Measurements from ENCODE around the gene FILIP1L.

Gene FILIP1L

GRCh38 chr3:100144255-100144866 is 30.1 kb upstream of the FILIP1L start:
- peaks cover 23 to 44% of the 10 kb centered on the region in 2 donors for H3K36me3 Mint-ChIP-seq
- DNase-seq (peak; percentile 9), ATAC-seq (replicated peaks) (peak; percentile 87 to 96)
- no peaks in the 10 kb centered on the region for H3K27me3 Mint-ChIP-seq
- peaks cover 6 to 10% of the 10 kb centered on the region in 2 donors for H3K9me3 Mint-ChIP-seq
- peak overlapping the region; percentile 56 for H3K27ac Mint-ChIP-seq
- H3K4me3 Mint-ChIP-seq: no peak overlapping the region
- peaks cover 7 to 11% of the 10 kb centered on the region in 2 donors for H3K4me1 Mint-ChIP-seq

- no peak overlapping the region for H3K4me3 Mint-ChIP-seq
- ATAC-seq (replicated peaks) (no peak), DNase-seq (no peak)
- peaks cover 6 to 10% of the 10 kb centered on the region in 2 donors for H3K9me3 Mint-ChIP-seq
- H3K27me3 Mint-ChIP-seq: no peaks in the 10 kb centered on the region
- no peak overlapping the region for H3K27ac Mint-ChIP-seq
- H3K4me1 Mint-ChIP-seq: peaks cover 7 to 11% of the 10 kb centered on the region in 2 donors
- H3K36me3 Mint-ChIP-seq: peaks cover 18 to 54% of the 10 kb centered on the region in 2 donors
Measured at GRCh38 chr3:100141586-100141985, 27.3 kb upstream of the FILIP1L start.

GRCh38 chr3:100140976-100141375 is 26.7 kb upstream of the FILIP1L start:
- no peak for ATAC-seq (replicated peaks)
- peaks cover 6 to 10% of the 10 kb centered on the region in 2 donors for H3K9me3 Mint-ChIP-seq

GRCh38 chr3:100136921-100137320 is 22.6 kb upstream of the FILIP1L start:
- Mint-ChIP-seq H3K4me1 (no peaks in the 10 kb centered on the region), H3K4me3 (no peak overlapping the region), H3K9me3 (peaks cover 0 to 4% of the 10 kb centered on the region in 2 donors), H3K27ac (no peak overlapping the region), H3K27me3 (no peaks in the 10 kb centered on the region), H3K36me3 (peaks cover 11 to 31% of the 10 kb centered on the region in 2 donors)
- DNase-seq: no peak
- ATAC-seq (replicated peaks): no peak

More at GRCh38 chr3:100140976-100141375, 26.7 kb upstream of the FILIP1L start:
- Mint-ChIP-seq H3K27me3 (no peaks in the 10 kb centered on the region), H3K27ac (no peak overlapping the region), H3K4me1 (peaks cover 7 to 11% of the 10 kb centered on the region in 2 donors), H3K4me3 (no peak overlapping the region), H3K36me3 (peaks cover 20 to 54% of the 10 kb centered on the region in 2 donors)
- no peak for DNase-seq

GRCh38 chr3:100131241-100131640 is 16.9 kb upstream of the FILIP1L start:
- DNase-seq: no peak
- Mint-ChIP-seq H3K4me1 (peaks cover 4 to 12% of the 10 kb centered on the region in 2 donors), H3K36me3 (peaks cover 2 to 5% of the 10 kb centered on the region in 2 donors), H3K9me3 (no peaks in the 10 kb centered on the region), H3K4me3 (no peak overlapping the region), H3K27me3 (no peaks in the 10 kb centered on the region), H3K27ac (no peak overlapping the region)
- no peak for ATAC-seq (replicated peaks)

- DNase-seq (no peak), ATAC-seq (replicated peaks) (no peak)
- H3K36me3 Mint-ChIP-seq: peaks cover 3 to 7% of the 10 kb centered on the region in 2 donors
- no peak overlapping the region for H3K4me3 Mint-ChIP-seq
- peaks cover 4 to 12% of the 10 kb centered on the region in 2 donors for H3K4me1 Mint-ChIP-seq
- no peak overlapping the region for H3K27ac Mint-ChIP-seq
- no peaks in the 10 kb centered on the region for H3K27me3 Mint-ChIP-seq
- no peaks in the 10 kb centered on the region for H3K9me3 Mint-ChIP-seq
Measured at GRCh38 chr3:100129941-100130340, 15.6 kb upstream of the FILIP1L start.

- ATAC-seq (replicated peaks): no peak
- no peak overlapping the region for H3K4me3 Mint-ChIP-seq
- H3K27me3 Mint-ChIP-seq: no peaks in the 10 kb centered on the region
- H3K9me3 Mint-ChIP-seq: no peaks in the 10 kb centered on the region
- no peak for DNase-seq
- H3K36me3 Mint-ChIP-seq: peaks cover 3 to 9% of the 10 kb centered on the region in 2 donors
- no peak overlapping the region for H3K27ac Mint-ChIP-seq
- peaks cover 6 to 12% of the 10 kb centered on the region in 2 donors for H3K4me1 Mint-ChIP-seq
Measured at GRCh38 chr3:100128565-100128964, 14.3 kb upstream of the FILIP1L start.

GRCh38 chr3:100127792-100128191 is 13.5 kb upstream of the FILIP1L start:
- no peak for ATAC-seq (replicated peaks)
- Mint-ChIP-seq H3K36me3 (peaks cover 3 to 13% of the 10 kb centered on the region in 2 donors), H3K27me3 (no peaks in the 10 kb centered on the region), H3K4me1 (peaks cover 6 to 12% of the 10 kb centered on the region in 2 donors), H3K27ac (no peak overlapping the region), H3K9me3 (no peaks in the 10 kb centered on the region), H3K4me3 (no peak overlapping the region)
- no peak for DNase-seq

GRCh38 chr3:100125161-100125938 is 11.0 kb upstream of the FILIP1L start:
- no peaks in the 10 kb centered on the region for H3K9me3 Mint-ChIP-seq
- ATAC-seq (replicated peaks): no peak
- no peaks in the 10 kb centered on the region for H3K27me3 Mint-ChIP-seq
- no peak overlapping the region for H3K4me3 Mint-ChIP-seq
- H3K36me3 Mint-ChIP-seq: peaks cover 3 to 15% of the 10 kb centered on the region in 2 donors
- no peak for DNase-seq
- no peak overlapping the region for H3K27ac Mint-ChIP-seq
- H3K4me1 Mint-ChIP-seq: peaks cover 2 to 6% of the 10 kb centered on the region in 2 donors

- ATAC-seq (replicated peaks) (peak; percentile 72 to 76), DNase-seq (no peak)
- H3K36me3 Mint-ChIP-seq: peaks cover 5 to 16% of the 10 kb centered on the region in 2 donors
- H3K9me3 Mint-ChIP-seq: no peaks in the 10 kb centered on the region
- H3K4me1 Mint-ChIP-seq: peaks cover 0 to 2% of the 10 kb centered on the region in 2 donors
- no peaks in the 10 kb centered on the region for H3K27me3 Mint-ChIP-seq
- no peak overlapping the region for H3K27ac Mint-ChIP-seq
- H3K4me3 Mint-ChIP-seq: no peak overlapping the region
Measured at GRCh38 chr3:100124201-100124761, 10.0 kb upstream of the FILIP1L start.

- Mint-ChIP-seq H3K9me3 (no peaks in the 10 kb centered on the region), H3K4me3 (no peak overlapping the region), H3K36me3 (peaks cover 6 to 16% of the 10 kb centered on the region in 2 donors), H3K27ac (no peak overlapping the region), H3K4me1 (peaks cover 0 to 2% of the 10 kb centered on the region in 2 donors), H3K27me3 (no peaks in the 10 kb centered on the region)
- no peak for DNase-seq
- no peak for ATAC-seq (replicated peaks)
Measured at GRCh38 chr3:100123112-100123511, 8.8 kb upstream of the FILIP1L start.

- peaks cover 0 to 2% of the 10 kb centered on the region in 2 donors for H3K4me1 Mint-ChIP-seq
- no peaks in the 10 kb centered on the region for H3K27me3 Mint-ChIP-seq
- ATAC-seq (replicated peaks) (no peak), DNase-seq (no peak)
- H3K27ac Mint-ChIP-seq: no peak overlapping the region
- peaks cover 6 to 16% of the 10 kb centered on the region in 2 donors for H3K36me3 Mint-ChIP-seq
- H3K9me3 Mint-ChIP-seq: no peaks in the 10 kb centered on the region
- no peak overlapping the region for H3K4me3 Mint-ChIP-seq
Measured at GRCh38 chr3:100122321-100122720, 8.0 kb upstream of the FILIP1L start.

GRCh38 chr3:100120693-100121092 is 6.4 kb upstream of the FILIP1L start:
- DNase-seq (no peak), ATAC-seq (replicated peaks) (no peak)
- Mint-ChIP-seq H3K36me3 (peaks cover 6 to 19% of the 10 kb centered on the region in 2 donors), H3K9me3 (no peaks in the 10 kb centered on the region), H3K4me3 (no peak overlapping the region), H3K27ac (no peak overlapping the region), H3K27me3 (no peaks in the 10 kb centered on the region), H3K4me1 (peaks cover 0 to 2% of the 10 kb centered on the region in 2 donors)

GRCh38 chr3:100120012-100120411 is 5.7 kb upstream of the FILIP1L start:
- H3K27me3 Mint-ChIP-seq: no peaks in the 10 kb centered on the region
- no peak overlapping the region for H3K4me3 Mint-ChIP-seq
- peaks cover 2 to 22% of the 10 kb centered on the region in 2 donors for H3K36me3 Mint-ChIP-seq
- H3K27ac Mint-ChIP-seq: no peak overlapping the region
- ATAC-seq (replicated peaks): no peak
- H3K4me1 Mint-ChIP-seq: peaks cover 0 to 2% of the 10 kb centered on the region in 2 donors
- DNase-seq: no peak
- no peaks in the 10 kb centered on the region for H3K9me3 Mint-ChIP-seq

Data from stimulated activated naive B cell treated with anti-CD40 and anti-IgM and Interleukin-4, amounts not matched to agents 10 μg/mL and 1 μg/mL and 100 μg/mL, for 72 hours (primary cell).